CD14-positive monocyte (primary cell): ENCODE measurements around the gene OXER1. TPM values are rescaled to one million over a fixed set of nuclear protein-coding genes. Genes with fewer than 3 reads are reported as not detected.
A peak's percentile ranks its signal among the peaks of the same experiment; 100 is the strongest.

ENCODE experiments used
- DNase-seq, 3 donors: peaks; one replicate each; pipeline ENCODE4 v3.0.0-alpha.2; 2011 to 2022
- H2AFZ ChIP-seq: 2 replicates; pipeline ENCODE4 v1.6.0; 2012; ENCODE audit warnings: mild to moderate bottlenecking, low read depth, low read length, inconsistent platforms; ENCODE audit not compliant: insufficient read depth, poor library complexity, severe bottlenecking
- H3K27ac ChIP-seq, 2 donors: 1 replicate in 1 of 2; 2 replicates in 1 of 2; pipeline ENCODE4 v1.5.1; 2012 to 2013; ENCODE audit warnings: low read length in 2 of 2, control low read depth in 1 of 2, inconsistent platforms in 1 of 2, low read depth in 1 of 2, mild to moderate bottlenecking in 1 of 2
- H3K27me3 ChIP-seq, 2 donors: one replicate each; pipeline versions ENCODE4 v1.6.0 to v1.6.1; 2011 to 2013; ENCODE audit warnings: low read length in 2 of 2; ENCODE audit not compliant: control insufficient read depth in 2 of 2, insufficient read depth in 2 of 2
- H3K36me3 ChIP-seq, 2 donors: replicated peaks in 1 of 2; 1 replicate in 1 of 2; 2 replicates in 1 of 2; pipeline versions ENCODE4 v1.5.1 to v1.6.1; 2012 to 2013; ENCODE audit warnings: low read length in 2 of 2, control low read depth in 1 of 2, inconsistent platforms in 1 of 2, mild to moderate bottlenecking in 1 of 2; ENCODE audit not compliant: insufficient read depth in 2 of 2, control insufficient read depth in 1 of 2
- H3K4me1 ChIP-seq, 2 donors: 1 replicate in 1 of 2; 2 replicates in 1 of 2; pipeline versions ENCODE4 v1.5.1 to v1.6.1; 2012 to 2013; ENCODE audit warnings: low read length in 2 of 2, control low read depth in 1 of 2, inconsistent platforms in 1 of 2, mild to moderate bottlenecking in 1 of 2, moderate library complexity in 1 of 2; ENCODE audit not compliant: insufficient read depth in 2 of 2, control insufficient read depth in 1 of 2
- H3K4me2 ChIP-seq: replicated peaks from 2 replicates; pipeline ENCODE3; 2012; ENCODE audit warnings: low read length, moderate library complexity, mild to moderate bottlenecking; ENCODE audit not compliant: poor library complexity, severe bottlenecking; ENCODE audit errors: extremely low read depth
- H3K4me3 ChIP-seq, 3 experiments: fragments of 200-600 bp in 1 of 3; sonication (generic) in 1 of 3; replicated peaks in 1 of 3; 1 replicate in 2 of 3; 2 replicates in 1 of 3; pipeline ENCODE4 v1.5.1; 2011 to 2013; ENCODE audit warnings: low read length in 3 of 3, mild to moderate bottlenecking in 3 of 3, control low read depth in 2 of 3, low read depth in 2 of 3, inconsistent platforms in 1 of 3, moderate library complexity in 1 of 3
- H3K79me2 ChIP-seq: 2 replicates; pipeline ENCODE4 v1.6.0; 2012; ENCODE audit warnings: mild to moderate bottlenecking, control low read depth, inconsistent platforms, low read length, moderate library complexity; ENCODE audit not compliant: insufficient read depth
- H3K9ac ChIP-seq: 2 replicates; pipeline ENCODE4 v1.6.0; 2017; ENCODE audit warnings: low read length, mild to moderate bottlenecking; ENCODE audit not compliant: insufficient read depth, poor library complexity, severe bottlenecking
- H3K9me3 ChIP-seq, 2 donors: replicated peaks in 1 of 2; 1 replicate in 1 of 2; 2 replicates in 1 of 2; pipeline versions ENCODE4 v1.5.1 to v1.6.1; 2012 to 2013; ENCODE audit warnings: low read length in 2 of 2, control low read depth in 1 of 2; ENCODE audit not compliant: control insufficient read depth in 1 of 2, insufficient read depth in 1 of 2
- H4K20me1 ChIP-seq: 2 replicates; pipeline ENCODE4 v1.6.0; 2012; ENCODE audit warnings: mild to moderate bottlenecking, low read length, control low read depth, moderate library complexity; ENCODE audit not compliant: insufficient read depth
- H3K27ac Mint-ChIP-seq, 7 donors: one replicate each; pipeline ENCODE4 v1.8.0; 2020; ENCODE audit warnings: mild to moderate bottlenecking in 7 of 7, mixed read lengths in 7 of 7, moderate library complexity in 6 of 7, inconsistent platforms in 2 of 7
- H3K27me3 Mint-ChIP-seq, 3 donors: one replicate each; pipeline ENCODE4 v1.8.0; 2021 to 2022; ENCODE audit warnings: low read depth in 3 of 3, mild to moderate bottlenecking in 3 of 3, mixed read lengths in 3 of 3, moderate library complexity in 3 of 3, inconsistent platforms in 1 of 3
- H3K36me3 Mint-ChIP-seq, 2 donors: one replicate each; pipeline ENCODE4 v1.8.0; 2020; ENCODE audit warnings: mixed read lengths in 2 of 2, inconsistent platforms in 1 of 2, mild to moderate bottlenecking in 1 of 2
- H3K4me1 Mint-ChIP-seq: one replicate; pipeline ENCODE4 v1.8.0; 2020; ENCODE audit warnings: mild to moderate bottlenecking, mixed read lengths
- H3K4me3 Mint-ChIP-seq, 2 donors: one replicate each; pipeline ENCODE4 v1.8.0; 2020; ENCODE audit warnings: mild to moderate bottlenecking in 2 of 2, mixed read lengths in 2 of 2, moderate library complexity in 1 of 2
- H3K9me3 Mint-ChIP-seq, 7 donors: one replicate each; pipeline ENCODE4 v1.8.0; 2020 to 2022; ENCODE audit warnings: mixed read lengths in 7 of 7, mild to moderate bottlenecking in 6 of 7, moderate library complexity in 6 of 7, inconsistent platforms in 2 of 7
- WGBS: methylation state at CpG from one replicate; pipeline ENCODE4 v1.1.5; 2013; ENCODE audit warnings: missing lambda C conversion rate; ENCODE audit not compliant: insufficient coverage; 5-methylcytosine and 5-hydroxymethylcytosine counted together
- intact Hi-C, 2 donors: fragments of 100-400 bp; cut with micrococcal nuclease; formaldehyde crosslinking; loops; one replicate each; pipeline versions ENCODE4 v1.15.0 to v1.15.1; 2023
- polyA plus RNA-seq, 3 donors: library from polyadenylated mRNA; depleted of rRNA in 1 of 3; unstranded in 2 of 3; stranded (reverse) in 1 of 3; fragments of 300-500 nt in 2 of 3; fragments of >200 nt in 1 of 3; fragmentation: Illumina TruSeq in 2 of 3; gene quantifications; 1 replicate in 2 of 3; 2 replicates in 1 of 3; pipeline ENCODE4 v1.2.3, GENCODE V29; 2012 to 2021
- TF ChIP-seq, protein P1 (sequence below): fragments of 200-600 bp; IDR thresholded peaks from one replicate; pipeline ENCODE4 v1.8.0; 2022; ENCODE audit warnings: antibody characterized with exemption, mild to moderate bottlenecking

The OXER1 gene
- polyA plus RNA-seq, 3 donors, result 3.8 to 13.3 (median 5.7) TPM

DNA sequence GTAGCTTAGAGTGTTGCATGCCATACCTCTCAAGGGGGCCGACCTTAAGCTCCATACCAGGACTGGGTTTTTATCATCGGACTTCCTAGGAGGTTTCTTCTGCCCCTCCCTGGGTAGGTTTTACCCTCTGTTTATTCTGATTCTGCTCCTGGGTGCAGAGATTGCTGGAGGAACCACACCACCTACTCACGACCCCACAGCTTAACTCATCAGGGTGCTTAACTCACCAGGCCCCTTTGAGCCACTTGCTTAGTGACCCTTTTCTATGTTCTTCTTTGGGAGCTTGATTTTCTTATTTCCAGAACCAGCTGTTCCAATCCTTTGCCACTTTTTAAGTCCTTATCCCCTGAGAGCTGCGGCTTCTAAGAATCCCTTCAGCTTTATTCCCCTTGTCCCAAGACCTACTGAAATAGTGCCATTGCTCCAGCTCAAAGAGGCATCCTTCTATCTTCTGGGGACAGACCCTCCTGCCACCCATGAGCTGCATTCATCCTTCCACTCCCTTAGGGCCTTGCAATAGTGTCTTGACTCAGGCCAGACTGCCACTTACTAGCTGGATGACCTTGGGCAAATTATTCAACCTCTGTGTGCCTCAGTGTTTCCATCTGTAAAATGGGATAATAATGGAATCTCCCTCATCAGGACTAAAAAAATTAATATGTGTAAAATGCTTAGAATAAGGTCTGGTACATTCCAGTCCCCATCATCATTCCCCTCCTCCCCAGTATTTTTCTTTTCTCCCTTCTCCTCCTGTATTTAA lies 5.8 kb downstream of the OXER1 start:
- Histone ChIP-seq H3K9me3 (peaks cover 0 to 2% of the 10 kb centered on the region in 2 donors), H2AFZ (no peak overlapping the region)

DNA sequence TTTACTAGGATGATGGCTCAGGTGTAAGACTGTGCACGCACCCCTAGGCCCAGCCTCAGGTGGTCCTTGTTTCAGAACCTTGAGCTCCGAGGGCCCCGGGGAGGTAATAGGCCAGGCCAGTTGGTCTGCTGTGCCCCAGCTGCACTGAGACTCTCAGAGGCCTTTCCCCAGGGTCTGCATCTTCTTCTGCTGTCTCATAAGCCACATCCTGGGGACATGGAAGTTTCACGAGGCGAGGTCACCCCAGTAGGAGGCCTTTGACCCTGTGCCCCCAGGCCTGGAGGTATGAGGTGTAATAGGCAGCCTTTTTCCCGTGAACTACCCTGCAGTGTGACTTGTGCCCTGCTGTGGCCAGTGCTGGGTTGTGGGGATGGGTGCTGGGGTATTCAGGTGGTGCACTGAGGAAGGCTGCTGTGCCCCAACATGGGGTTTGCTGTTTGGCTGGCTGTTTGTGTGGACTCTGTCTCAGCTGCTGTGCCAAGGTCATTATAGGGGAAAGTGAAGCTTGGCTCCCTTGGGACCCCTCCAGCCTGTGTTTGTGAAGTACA lies 6.9 kb downstream of the OXER1 start:
- no peak overlapping the region for H3K4me3 Mint-ChIP-seq
- H3K36me3 Mint-ChIP-seq, result peaks cover 11 to 21% of the 10 kb centered on the region in 2 donors
- H3K4me1 ChIP-seq, result peaks cover 51 to 59% of the 10 kb centered on the region in 2 donors
- no peak overlapping the region for H3K9ac ChIP-seq
- H3K27ac Mint-ChIP-seq, result peak overlapping the region in 2 of 7 donors; percentile 8 to 72
- H3K4me1 Mint-ChIP-seq, result peaks cover 59% of the 10 kb centered on the region
- no peaks in the 10 kb centered on the region for H3K9me3 ChIP-seq
- H3K79me2 ChIP-seq, result no peaks in the 10 kb centered on the region
- no peaks in the 10 kb centered on the region for H3K36me3 ChIP-seq
- H3K27me3 ChIP-seq, result no peaks in the 10 kb centered on the region
- no peaks in the 10 kb centered on the region for H4K20me1 ChIP-seq
- H3K27ac ChIP-seq, result no peak overlapping the region
- H3K4me2 ChIP-seq, result no peak overlapping the region
- H2AFZ ChIP-seq, result no peak overlapping the region
- 90% methylated on average over 5 of the region's 6 CpGs for WGBS
- H3K27me3 Mint-ChIP-seq, result peaks cover 0 to 4% (median 0%) of the 10 kb centered on the region in 3 donors
- H3K9me3 Mint-ChIP-seq, result peaks cover 0 to 2% (median 0%) of the 10 kb centered on the region in 7 donors
- no peak overlapping the region for H3K4me3 ChIP-seq
- DNase-seq, result no peak
- TF ChIP-seq, protein P1, sequence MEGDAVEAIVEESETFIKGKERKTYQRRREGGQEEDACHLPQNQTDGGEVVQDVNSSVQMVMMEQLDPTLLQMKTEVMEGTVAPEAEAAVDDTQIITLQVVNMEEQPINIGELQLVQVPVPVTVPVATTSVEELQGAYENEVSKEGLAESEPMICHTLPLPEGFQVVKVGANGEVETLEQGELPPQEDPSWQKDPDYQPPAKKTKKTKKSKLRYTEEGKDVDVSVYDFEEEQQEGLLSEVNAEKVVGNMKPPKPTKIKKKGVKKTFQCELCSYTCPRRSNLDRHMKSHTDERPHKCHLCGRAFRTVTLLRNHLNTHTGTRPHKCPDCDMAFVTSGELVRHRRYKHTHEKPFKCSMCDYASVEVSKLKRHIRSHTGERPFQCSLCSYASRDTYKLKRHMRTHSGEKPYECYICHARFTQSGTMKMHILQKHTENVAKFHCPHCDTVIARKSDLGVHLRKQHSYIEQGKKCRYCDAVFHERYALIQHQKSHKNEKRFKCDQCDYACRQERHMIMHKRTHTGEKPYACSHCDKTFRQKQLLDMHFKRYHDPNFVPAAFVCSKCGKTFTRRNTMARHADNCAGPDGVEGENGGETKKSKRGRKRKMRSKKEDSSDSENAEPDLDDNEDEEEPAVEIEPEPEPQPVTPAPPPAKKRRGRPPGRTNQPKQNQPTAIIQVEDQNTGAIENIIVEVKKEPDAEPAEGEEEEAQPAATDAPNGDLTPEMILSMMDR, result no peak
- intact Hi-C loops, result loop anchor here in 1 of 2 donors (5.0 kb wide), 2 partner anchors 35 to 45 kb away; no protein-coding TSS in a partner anchor

More for the DNA sequence above, 5.8 kb downstream of the OXER1 start:
- H3K27ac Mint-ChIP-seq, result no peak overlapping the region
- H3K36me3 Mint-ChIP-seq, result peaks cover 15 to 25% of the 10 kb centered on the region in 2 donors
- DNase-seq, result no peak
- H3K4me3 Mint-ChIP-seq, result no peak overlapping the region
- no peak overlapping the region for H3K9ac ChIP-seq
- no peak overlapping the region for H3K27ac ChIP-seq
- 90% methylated on average over 3 of the region's 4 CpGs for WGBS
- no peaks in the 10 kb centered on the region for H4K20me1 ChIP-seq
- H3K4me2 ChIP-seq, result no peak overlapping the region
- peaks cover 56% of the 10 kb centered on the region for H3K4me1 Mint-ChIP-seq
- H3K27me3 Mint-ChIP-seq, result peaks cover 0 to 5% (median 3%) of the 10 kb centered on the region in 3 donors
- intact Hi-C loops, result loop anchor here in 1 of 2 donors (5.0 kb wide), 2 partner anchors 36 to 44 kb away; no protein-coding TSS in a partner anchor
- no peak overlapping the region for H3K4me3 ChIP-seq
- peaks cover 52 to 59% of the 10 kb centered on the region in 2 donors for H3K4me1 ChIP-seq
- H3K79me2 ChIP-seq, result no peaks in the 10 kb centered on the region
- no peaks in the 10 kb centered on the region for H3K27me3 ChIP-seq
- TF ChIP-seq, protein P1, result no peak
- no peaks in the 10 kb centered on the region for H3K36me3 ChIP-seq
- peaks cover 0 to 5% (median 1%) of the 10 kb centered on the region in 7 donors for H3K9me3 Mint-ChIP-seq
